Measurements from ENCODE around the gene SCGN. TPM values are rescaled to one million over a fixed set of nuclear protein-coding genes. Genes with fewer than 3 reads are reported as not detected.

Gene SCGN, protein sequence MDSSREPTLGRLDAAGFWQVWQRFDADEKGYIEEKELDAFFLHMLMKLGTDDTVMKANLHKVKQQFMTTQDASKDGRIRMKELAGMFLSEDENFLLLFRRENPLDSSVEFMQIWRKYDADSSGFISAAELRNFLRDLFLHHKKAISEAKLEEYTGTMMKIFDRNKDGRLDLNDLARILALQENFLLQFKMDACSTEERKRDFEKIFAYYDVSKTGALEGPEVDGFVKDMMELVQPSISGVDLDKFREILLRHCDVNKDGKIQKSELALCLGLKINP
- polyA plus RNA-seq = not detected in 2 replicates

GRCh38 chr6:25652007-25652515 is at the start of gene SCGN:
SCGN (plus strand) TSS chr6:25652215; CDS start chr6:25652404, 189 bp downstream.

Other genes with a start within 250 kb of the SCGN start
- gene SLC17A4, start 102.5 kb downstream of the SCGN start, polyA plus RNA-seq = not detected in 2 replicates
- not detected in 2 replicates for gene SLC17A1, start 179.8 kb downstream of the SCGN start, polyA plus RNA-seq
- not detected in 2 replicates for gene SLC17A3, start 222.0 kb downstream of the SCGN start, polyA plus RNA-seq